Stimulated activated naive B cell treated with anti-CD40 and anti-IgM and Interleukin-4, amounts not matched to agents 10 μg/mL and 1 μg/mL and 100 μg/mL, for 72 hours (primary cell): ENCODE data around the gene SLC5A1.
"Not testable (repeated sequence)": the region's sequence is repeated elsewhere in the genome, so short reads cannot be mapped to it uniquely, and the experiment has no call there.

Experiments
- ATAC-seq, 2 donors: fragments of 150-1000 bp; cut with Tn5 transposase; replicated peaks; 2 replicates each; pipeline ENCODE4 v1.10.0; 2021; ENCODE audit warnings: moderate library complexity in 1 of 2
- DNase-seq: peaks from one replicate; pipeline ENCODE4 v3.0.0; 2021
- H3K27ac Mint-ChIP-seq: one replicate; pipeline ENCODE4 v1.8.0; 2022; ENCODE audit warnings: mild to moderate bottlenecking, mixed read lengths
- H3K27me3 Mint-ChIP-seq, 2 donors: one replicate each; pipeline ENCODE4 v1.8.0; 2022; ENCODE audit warnings: mixed read lengths in 2 of 2
- H3K36me3 Mint-ChIP-seq, 2 donors: one replicate each; pipeline ENCODE4 v1.8.0; 2022; ENCODE audit warnings: mixed read lengths in 2 of 2, mild to moderate bottlenecking in 1 of 2
- H3K4me1 Mint-ChIP-seq, 2 donors: one replicate each; pipeline ENCODE4 v1.8.0; 2022; ENCODE audit warnings: mixed read lengths in 2 of 2, mild to moderate bottlenecking in 1 of 2
- H3K4me3 Mint-ChIP-seq, 2 donors: one replicate each; pipeline ENCODE4 v1.8.0; 2022; ENCODE audit warnings: mild to moderate bottlenecking in 2 of 2, mixed read lengths in 2 of 2, moderate library complexity in 1 of 2
- H3K9me3 Mint-ChIP-seq, 2 donors: one replicate each; pipeline ENCODE4 v1.8.0; 2022; ENCODE audit warnings: mixed read lengths in 2 of 2, mild to moderate bottlenecking in 1 of 2

The SLC5A1 gene

DNA sequence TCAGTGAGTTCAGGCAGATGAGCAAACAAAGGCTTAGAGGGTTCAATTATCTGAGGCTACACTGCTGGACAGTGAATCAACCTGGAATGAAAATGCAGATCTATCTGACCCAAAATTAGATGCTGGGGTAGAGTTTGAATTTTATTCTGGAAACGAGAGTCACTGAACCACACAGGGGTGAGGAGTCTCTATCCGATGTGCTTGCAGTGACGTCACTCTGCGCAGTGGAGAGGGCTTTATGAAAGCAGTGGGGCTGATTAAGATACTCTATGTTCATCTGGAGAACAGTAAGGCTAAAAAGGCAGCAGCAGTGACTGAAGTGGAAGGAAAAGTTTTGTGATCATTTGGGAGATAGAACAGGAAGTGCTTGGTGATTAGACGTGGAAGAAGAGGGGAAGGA is 117.3 kb downstream of the SLC5A1 start:
- not testable (repeated sequence) for H3K36me3 Mint-ChIP-seq

More for the DNA sequence above, 117.3 kb downstream of the SLC5A1 start:
- not testable (repeated sequence) for ATAC-seq, H3K27ac Mint-ChIP-seq, H3K4me1 Mint-ChIP-seq, H3K4me3 Mint-ChIP-seq, H3K9me3 Mint-ChIP-seq, DNase-seq
- peaks cover 11 to 15% of the 10 kb centered on the region in 2 donors for H3K27me3 Mint-ChIP-seq
